Neural cell (in vitro differentiated cells): ENCODE results near the gene GUCD1.

Experiments
- CTCF ChIP-seq: fragments of 450-650 bp; IDR thresholded peaks from 2 replicates; pipeline ENCODE4 v1.5.1; 2014; ENCODE audit warnings: antibody characterized with exemption, mild to moderate bottlenecking, moderate library complexity; ENCODE audit not compliant: poor library complexity, severe bottlenecking
- EZH2 ChIP-seq: fragments of 200-600, 300-800 bp; shearing (Covaris generic), sonication (generic); IDR thresholded peaks from 2 replicates; pipeline ENCODE4 v1.6.1; 2014; ENCODE audit warnings: antibody characterized with exemption, low read length, borderline replicate concordance, mild to moderate bottlenecking; ENCODE audit not compliant: insufficient read depth, poor library complexity, severe bottlenecking
- MXI1 ChIP-seq: fragments of 450-650 bp; conservative IDR thresholded peaks from 2 replicates; pipeline ENCODE4 v1.6.1; 2014; ENCODE audit warnings: antibody characterized with exemption, mild to moderate bottlenecking; ENCODE audit not compliant: poor library complexity, severe bottlenecking
- POLR2AphosphoS5 ChIP-seq: IDR thresholded peaks from 2 replicates; pipeline ENCODE4 v1.6.1; 2012
- TF ChIP-seq, protein P1 (sequence below): IDR thresholded peaks from 2 replicates; pipeline ENCODE4 v1.6.1; 2012; ENCODE audit warnings: borderline replicate concordance

GRCh38 chr22:24553597-24554312, 1.2 kb downstream of the GUCD1 start:
- no peak for TF ChIP-seq POLR2AphosphoS5
- TF ChIP-seq CTCF = no peak
- TF ChIP-seq, protein P1, sequence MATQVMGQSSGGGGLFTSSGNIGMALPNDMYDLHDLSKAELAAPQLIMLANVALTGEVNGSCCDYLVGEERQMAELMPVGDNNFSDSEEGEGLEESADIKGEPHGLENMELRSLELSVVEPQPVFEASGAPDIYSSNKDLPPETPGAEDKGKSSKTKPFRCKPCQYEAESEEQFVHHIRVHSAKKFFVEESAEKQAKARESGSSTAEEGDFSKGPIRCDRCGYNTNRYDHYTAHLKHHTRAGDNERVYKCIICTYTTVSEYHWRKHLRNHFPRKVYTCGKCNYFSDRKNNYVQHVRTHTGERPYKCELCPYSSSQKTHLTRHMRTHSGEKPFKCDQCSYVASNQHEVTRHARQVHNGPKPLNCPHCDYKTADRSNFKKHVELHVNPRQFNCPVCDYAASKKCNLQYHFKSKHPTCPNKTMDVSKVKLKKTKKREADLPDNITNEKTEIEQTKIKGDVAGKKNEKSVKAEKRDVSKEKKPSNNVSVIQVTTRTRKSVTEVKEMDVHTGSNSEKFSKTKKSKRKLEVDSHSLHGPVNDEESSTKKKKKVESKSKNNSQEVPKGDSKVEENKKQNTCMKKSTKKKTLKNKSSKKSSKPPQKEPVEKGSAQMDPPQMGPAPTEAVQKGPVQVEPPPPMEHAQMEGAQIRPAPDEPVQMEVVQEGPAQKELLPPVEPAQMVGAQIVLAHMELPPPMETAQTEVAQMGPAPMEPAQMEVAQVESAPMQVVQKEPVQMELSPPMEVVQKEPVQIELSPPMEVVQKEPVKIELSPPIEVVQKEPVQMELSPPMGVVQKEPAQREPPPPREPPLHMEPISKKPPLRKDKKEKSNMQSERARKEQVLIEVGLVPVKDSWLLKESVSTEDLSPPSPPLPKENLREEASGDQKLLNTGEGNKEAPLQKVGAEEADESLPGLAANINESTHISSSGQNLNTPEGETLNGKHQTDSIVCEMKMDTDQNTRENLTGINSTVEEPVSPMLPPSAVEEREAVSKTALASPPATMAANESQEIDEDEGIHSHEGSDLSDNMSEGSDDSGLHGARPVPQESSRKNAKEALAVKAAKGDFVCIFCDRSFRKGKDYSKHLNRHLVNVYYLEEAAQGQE = no peak
- no peak for TF ChIP-seq MXI1
- TF ChIP-seq EZH2 = no peak
